ENCODE results near the gene SLC25A6.
"Not testable (repeated sequence)": the region's sequence is repeated elsewhere in the genome, so short reads cannot be mapped to it uniquely, and the experiment has no call there.

The SLC25A6 gene

GRCh38 chrX:1416327-1416784, 24.4 kb upstream of the SLC25A6 start:
- DNase-seq (ENCODE audit: low spot score) (no peak), FAIRE-seq (no peak)

- FAIRE-seq (no peak), DNase-seq (ENCODE audit: low spot score) (no peak)
These were observed 20.7 kb upstream of the SLC25A6 start for GRCh38 chrX:1412551-1413161.

DNA sequence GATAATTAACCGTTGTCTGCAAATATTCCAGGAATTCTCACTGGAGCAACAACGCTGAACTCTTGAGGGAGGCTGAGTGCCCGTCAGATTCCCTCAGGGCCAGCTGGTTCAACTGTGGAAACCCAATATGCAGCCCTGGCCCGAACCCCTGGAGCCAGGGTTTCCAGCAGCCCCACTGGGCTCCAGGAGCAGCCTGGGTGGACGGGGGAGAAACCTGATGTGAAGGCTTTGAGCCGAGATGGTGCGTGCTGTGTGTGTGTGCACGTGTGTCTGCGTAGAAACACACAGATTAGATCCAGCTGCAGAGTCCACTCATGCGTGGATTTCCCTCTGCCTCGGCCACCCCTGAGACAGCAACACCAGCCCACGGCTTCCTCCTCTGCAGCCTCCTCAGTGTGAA, 19.4 kb upstream of the SLC25A6 start:
- DNase-seq (ENCODE audit: low spot score) (no peak), FAIRE-seq (no peak)

GRCh38 chrX:1407035-1407434, 15.1 kb upstream of the SLC25A6 start:
- no peak for DNase-seq (ENCODE audit: low spot score)
- no peak for FAIRE-seq

GRCh38 chrX:1405769-1406168, 13.9 kb upstream of the SLC25A6 start:
- DNase-seq (ENCODE audit: low spot score); FAIRE-seq: not testable (repeated sequence)

DNA sequence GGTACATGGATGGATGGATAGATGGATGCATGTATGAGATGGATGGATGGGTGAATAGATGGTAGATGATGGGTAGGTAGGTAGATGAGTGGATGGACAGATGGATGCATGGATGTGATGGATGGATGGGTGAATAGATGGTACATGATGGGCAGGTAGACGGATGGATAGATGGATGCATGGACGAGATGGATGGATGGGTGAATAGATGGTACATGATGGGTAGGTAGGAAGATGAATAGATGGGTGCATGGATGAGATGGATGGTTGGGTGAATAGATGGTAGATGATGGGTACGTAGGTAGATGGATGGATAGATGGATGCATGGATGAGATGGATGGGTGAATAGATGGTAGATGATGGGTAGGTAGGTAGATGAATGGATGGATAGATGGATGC, 12.0 kb upstream of the SLC25A6 start:
- DNase-seq (ENCODE audit: low spot score); FAIRE-seq: not testable (repeated sequence)

GRCh38 chrX:1403228-1403627, 11.3 kb upstream of the SLC25A6 start:
- DNase-seq (ENCODE audit: low spot score), result no peak

DNA sequence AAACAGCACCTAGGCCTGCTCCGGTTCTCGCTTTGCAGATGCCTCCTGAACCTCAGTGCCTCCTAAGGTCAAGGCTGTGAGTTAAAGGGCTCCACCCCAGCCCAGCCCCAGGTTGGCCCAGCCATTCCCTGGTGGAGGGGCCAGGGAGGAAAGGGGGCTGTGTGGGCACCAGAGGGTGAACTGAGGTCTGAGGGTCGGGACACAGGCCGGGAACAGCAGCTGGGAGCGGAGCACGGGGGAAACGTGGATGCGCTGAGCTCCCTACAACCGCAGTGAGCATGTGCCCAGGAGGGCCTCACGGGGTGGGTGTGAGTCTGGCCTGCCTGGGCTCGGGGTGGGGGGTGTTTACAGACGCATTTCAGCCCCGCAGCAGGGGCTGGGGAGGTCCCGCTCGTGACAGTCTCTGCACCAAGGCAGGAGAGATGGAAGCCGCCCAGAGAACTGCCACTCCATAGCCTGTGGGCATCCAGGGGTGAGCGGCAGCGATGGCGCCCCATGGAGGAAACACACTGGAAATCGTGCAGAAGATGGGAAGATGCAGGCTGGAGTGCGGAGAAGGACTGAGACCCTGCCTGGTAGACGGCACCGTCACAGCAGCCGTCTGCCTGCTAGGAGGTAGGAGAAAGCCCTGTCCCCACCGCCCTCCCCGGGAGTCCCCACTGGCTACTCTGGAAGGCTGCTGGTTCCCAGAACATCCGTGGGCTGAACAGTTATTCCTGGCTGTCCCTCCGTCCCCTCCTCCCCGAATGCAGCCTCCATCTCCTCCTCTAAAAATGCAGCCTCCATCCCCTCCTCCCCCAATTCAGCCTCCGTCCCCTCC, 9.9 kb upstream of the SLC25A6 start:
- FAIRE-seq (no peak), DNase-seq (ENCODE audit: low spot score) (no peak)

More at GRCh38 chrX:1403228-1403627, 11.3 kb upstream of the SLC25A6 start:
- no peak for FAIRE-seq

DNA sequence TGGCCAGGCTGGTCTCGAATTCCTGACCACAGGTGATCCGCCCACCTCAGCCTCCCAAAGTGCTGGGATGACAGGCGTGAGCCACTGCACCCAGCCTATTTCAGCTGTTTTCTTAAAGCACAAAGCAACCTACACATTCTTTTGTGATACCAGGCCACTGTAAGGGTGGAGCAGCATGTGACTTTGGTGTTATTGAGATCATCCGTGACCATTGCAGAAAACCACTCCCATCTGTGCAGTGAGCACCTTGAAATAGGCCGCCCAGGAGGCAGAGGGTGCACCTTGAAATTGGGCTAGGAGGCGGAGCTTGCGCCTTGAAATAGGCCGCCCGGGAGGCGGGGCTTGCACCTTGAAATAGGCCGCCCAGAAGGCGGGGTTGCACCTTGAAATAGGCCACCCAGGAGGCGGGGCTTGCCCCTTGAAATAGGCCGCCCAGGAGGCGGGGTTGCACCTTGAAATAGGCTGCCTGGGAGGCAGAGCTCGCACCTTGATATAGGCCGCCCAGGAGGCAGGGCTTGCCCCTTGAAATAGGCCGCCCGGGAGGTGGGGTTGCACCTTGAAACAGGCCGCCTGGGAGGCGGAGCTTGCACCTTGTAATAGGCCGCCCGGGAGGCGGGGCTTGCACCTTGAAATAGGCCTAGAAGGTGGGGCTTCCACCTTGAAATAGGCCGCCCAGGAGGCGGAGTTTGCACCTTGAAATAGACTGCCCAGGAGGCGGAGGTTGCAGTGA, 9.0 kb upstream of the SLC25A6 start:
- FAIRE-seq (no peak), DNase-seq (ENCODE audit: low spot score) (no peak)

GRCh38 chrX:1400049-1400448, 8.1 kb upstream of the SLC25A6 start:
- FAIRE-seq (no peak), DNase-seq (ENCODE audit: low spot score) (no peak)

DNA sequence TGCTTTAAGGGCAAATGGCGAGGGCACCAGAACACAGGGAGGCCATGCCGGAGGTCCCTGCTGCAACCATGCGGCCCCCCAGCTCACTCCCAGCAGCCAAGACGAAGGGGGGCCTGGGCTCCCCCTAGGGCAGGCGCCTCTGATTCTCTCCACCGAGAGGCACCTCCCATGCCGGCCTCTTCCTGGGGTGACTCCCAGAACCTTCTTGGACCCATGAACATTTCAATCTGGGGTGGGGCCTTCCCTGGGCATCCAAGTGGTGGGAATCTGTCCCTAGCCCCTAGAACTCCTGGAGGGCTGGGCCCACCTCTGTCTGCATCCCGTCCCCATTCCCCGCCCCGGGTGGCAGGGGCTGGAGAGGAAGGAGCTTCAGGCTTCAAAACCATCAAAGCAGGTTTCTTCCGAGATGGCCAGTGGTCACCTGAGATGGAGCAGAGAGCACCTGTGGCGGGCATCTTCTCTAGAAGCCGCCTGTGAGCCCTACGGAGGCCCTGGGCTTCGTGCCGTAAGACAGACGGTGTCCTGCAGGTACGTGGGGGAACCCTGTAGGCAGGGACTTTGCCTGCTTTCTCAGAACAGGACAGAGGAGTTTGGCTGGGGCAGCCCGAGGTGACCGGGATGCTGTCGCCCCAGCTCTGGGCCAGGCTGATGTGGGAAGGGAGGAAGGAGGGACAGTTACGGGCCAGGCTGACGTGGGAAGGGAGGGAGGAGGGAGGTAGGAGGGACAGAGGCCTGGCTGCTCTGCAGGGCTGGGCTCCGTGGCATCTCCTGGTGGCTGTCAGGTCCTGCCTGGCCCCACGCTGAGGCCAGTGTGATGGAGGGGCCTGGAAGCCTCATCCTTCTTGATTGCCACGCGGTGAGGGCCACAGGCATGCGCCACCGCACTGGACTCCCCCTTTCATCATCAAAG, 6.8 kb upstream of the SLC25A6 start:
- FAIRE-seq, result no peak

GRCh38 chrX:1397441-1398270, 5.7 kb upstream of the SLC25A6 start:
- FAIRE-seq, result no peak
- no peak for DNase-seq (ENCODE audit: low spot score)

More for the DNA sequence above, 6.8 kb upstream of the SLC25A6 start:
- no peak for DNase-seq (ENCODE audit: low spot score)

- FAIRE-seq (no peak), DNase-seq (ENCODE audit: low spot score) (no peak)
These were observed 5.1 kb upstream of the SLC25A6 start for GRCh38 chrX:1397001-1397400.

GRCh38 chrX:1395646-1396216, 3.8 kb upstream of the SLC25A6 start:
- FAIRE-seq (no peak), DNase-seq (ENCODE audit: low spot score) (no peak)

DNA sequence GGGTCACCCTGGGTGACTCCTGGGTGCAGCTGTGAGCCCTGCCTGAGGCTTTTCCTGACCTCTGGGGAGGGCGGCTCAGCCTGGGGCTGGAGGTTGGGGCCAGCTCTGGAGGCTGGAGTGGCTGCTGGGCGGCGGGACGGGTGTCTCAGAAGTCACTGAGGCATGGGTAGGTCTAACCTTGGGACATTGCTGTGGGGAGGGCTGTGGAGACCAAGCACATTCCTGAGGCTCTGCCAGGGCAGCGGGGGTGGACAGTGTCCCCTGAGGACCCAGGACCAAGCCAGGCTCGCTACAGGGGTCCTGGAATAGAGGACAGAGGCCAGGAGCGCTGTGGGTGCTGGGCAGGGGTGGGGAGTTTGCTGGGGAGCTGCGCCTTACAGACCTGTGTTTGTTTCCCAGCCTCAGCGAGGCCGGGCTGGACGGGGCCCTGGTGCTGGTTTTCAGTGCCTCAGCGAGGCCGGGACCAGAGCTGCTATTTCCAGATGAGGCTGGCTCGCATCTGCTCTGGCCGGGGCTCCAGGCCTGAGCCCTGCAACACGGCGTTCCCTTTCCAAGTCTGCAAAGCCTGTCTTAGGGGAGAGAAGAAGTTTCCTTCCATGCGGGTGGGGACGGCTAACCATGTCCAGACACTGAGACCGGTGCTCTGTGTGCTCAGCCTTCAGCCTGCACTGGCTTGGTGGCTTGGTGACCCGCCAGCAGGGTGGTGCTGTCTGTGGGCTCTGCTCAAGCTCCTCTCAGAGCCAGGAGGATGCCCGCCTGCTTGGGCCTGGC, 3.0 kb upstream of the SLC25A6 start:
- FAIRE-seq, result no peak
- DNase-seq (ENCODE audit: low spot score), result no peak

DNA sequence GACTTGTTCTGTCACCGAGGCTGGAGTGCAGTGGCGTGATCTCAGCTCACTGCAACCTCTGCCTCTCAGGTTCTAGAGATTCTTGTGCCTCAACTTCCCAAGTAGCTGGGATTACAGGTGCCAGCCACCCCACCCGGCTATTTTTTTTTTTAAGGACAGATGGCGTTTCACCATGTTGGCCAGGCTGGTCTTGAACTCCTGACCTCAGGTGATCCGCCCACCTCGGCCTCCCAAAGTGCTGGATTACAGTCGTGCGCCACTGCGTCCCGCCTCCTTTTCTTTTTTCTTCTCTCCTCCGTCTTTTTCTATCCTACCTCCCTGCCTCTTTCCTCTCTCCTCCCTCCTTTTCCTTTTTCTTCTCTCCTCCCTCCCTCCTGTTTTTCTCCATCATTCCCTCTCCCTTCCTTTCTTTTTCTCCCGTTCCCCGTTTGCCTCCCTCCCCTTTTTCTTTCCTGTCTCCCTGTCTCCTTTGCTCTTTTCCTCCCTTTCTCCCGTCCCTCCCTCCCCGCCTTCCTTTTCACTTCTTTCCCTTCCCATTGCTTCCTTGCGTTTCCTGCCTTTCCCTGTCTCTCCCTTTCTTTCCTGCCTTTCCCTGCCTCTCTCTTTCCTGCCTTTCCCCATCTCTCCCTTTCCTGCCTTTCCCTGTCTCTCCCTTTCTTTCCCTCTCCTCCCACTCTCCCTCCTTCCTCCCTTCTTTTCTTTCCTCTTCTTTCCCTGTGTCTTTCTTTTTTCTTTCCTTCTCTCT, 2.1 kb upstream of the SLC25A6 start:
- FAIRE-seq, result no peak
- no peak for DNase-seq (ENCODE audit: low spot score)

- DNase-seq (ENCODE audit: low spot score), result peak; percentile 30
- FAIRE-seq, result no peak
These were observed 609 bp upstream of the SLC25A6 start for GRCh38 chrX:1392376-1393068.

GRCh38 chrX:1391370-1391706, 575 bp downstream of the SLC25A6 start:
- DNase-seq (ENCODE audit: low spot score) (no peak), FAIRE-seq (no peak)
